Stimulated activated CD4-positive, alpha-beta T cell treated with anti-CD3 and anti-CD28 coated beads, Interleukin-1b, Interleukin-23, amount 100 ng/mL, for 4 hours (primary cell): ENCODE measurements around the gene PCNX2.

Source experiments
- DNase-seq, 2 donors: peaks; one replicate each; pipeline ENCODE4 v3.0.0-alpha.2; 2020; ENCODE audit warnings: low read depth in 2 of 2

Gene PCNX2

DNA sequence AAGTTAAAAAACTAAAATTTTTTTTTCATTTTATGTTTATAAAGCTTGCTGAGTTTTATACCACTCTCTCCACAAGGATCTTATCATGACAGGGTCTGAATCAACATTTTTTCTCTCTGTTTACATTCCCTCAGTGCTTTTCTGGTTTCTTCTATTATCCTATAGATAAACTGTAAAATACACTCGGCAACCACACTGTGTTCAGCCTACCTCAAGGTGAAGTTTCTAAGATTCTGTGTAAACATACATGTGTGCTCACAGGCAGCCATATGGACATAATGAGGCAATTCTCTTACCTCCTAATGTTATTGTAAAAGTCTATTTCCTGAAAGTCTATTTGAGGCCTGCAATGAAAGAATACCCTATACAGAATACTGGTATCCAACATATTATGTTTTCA lies 230.5 kb downstream of the PCNX2 start:
- DNase-seq: no peak

DNA sequence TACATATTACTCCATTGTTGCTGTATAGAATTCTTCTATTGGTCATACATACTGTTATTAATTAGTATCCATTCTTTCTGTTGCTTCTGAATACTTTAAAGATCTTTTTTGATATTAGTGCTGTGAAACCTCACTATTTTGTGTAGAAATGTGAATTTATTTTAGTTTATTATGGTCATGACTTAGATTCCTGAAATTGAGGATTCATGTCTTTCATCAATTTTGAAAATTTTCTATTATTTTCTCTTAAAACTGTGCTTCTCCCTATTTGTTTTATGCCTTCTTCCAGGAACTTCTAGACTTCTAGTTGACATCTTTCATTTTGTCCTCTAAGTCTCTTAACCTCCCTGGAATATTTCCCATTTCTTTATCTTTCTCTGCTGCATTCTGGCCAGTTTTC lies 232.1 kb downstream of the PCNX2 start:
- DNase-seq: no peak

DNA sequence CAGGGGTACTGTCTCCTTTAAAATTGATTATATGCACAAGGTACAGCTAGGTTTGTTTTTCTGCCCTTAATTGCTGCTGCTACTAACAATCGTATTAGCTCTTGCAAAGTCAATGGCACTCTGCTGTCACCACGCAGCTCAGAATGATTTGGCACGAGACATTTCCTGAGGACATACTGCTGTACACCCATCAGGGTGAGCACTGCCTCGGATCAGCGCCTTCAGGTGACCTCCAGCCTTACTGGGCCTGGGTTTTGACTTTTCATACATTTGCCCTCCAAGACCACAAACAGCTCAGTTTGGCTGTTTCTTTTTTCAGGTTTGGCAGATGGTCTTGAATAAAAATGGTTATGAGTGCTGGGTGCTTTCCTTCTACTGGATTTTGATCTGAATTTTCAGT lies 234.3 kb downstream of the PCNX2 start:
- DNase-seq: no peak

DNA sequence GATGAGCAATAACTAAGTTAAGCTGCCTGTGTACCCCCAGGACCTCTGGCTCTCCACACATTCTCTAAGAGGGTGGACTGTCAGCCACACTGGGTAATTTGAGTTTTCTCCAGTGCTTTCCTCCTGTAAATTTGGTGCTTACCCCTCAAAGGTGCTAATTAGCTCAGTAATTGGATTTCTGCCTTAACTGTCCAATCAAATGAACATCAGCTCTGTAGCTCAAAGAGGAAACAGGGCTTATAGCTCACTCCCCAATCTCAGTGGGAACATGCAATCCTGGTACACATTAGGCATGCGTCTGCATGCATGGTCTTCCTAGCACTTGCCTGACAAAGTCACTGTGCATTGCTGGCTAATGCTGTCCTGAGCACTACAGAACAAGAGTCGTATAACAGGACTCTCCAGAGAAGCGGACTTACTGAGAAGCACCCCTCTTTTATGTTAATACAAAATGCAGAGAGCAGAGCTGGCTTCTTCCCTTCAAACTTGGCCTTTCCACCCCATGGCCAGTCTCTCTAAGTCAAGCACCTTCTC lies 235.0 kb downstream of the PCNX2 start:
- DNase-seq: no peak

DNA sequence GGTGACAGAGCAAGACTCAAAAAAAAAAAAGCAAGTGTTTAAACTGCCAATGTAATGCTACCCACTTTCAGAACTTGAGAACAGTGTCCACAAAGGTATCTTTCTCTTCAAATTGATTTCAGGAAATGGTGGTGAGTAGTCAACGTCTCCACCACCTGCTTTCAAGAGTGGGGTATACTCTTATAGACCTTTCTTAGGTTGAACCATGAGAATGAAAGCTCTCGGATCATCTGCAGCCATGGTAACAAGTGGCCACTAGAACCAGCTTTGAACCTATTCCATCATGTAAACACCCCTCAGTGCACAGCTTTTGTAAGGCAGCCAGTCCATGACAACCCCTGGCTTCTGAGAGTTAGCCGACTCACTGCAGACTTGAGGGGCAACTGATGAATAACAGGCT lies 237.7 kb downstream of the PCNX2 start:
- no peak for DNase-seq

DNA sequence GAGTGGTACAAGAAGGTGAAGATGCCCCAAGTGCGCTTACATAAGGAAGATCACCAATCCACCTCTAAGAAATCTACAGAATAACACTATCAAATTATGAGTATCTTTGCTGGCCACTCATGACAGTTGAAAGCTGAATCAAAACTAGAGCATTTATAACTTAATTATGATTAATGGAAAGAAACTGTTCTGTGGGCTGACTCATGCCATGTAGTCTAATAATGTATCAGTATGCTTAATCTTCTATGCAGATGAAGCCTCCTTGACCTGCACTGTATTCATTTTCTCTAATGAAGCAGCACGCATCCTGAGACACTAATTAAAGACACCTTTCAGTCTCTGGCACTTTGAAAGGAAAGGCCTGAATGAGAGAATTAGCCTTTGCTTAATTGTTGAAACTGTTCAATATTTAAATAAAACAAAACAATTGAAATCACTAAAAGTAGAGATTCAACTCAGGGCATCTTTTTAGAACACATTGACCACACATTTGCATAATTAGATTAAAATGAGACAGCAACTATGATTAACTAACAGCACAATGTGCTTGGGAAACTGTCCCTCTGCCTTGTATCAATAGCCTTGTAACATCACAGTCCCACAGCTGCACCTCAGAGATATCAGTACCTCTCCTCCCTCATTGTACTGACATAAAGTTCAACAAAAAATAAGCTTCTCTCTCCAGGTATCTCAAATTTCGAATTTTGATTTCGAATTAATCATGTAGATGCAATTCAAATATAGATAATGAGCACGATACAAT lies 239.5 kb downstream of the PCNX2 start:
- no peak for DNase-seq

DNA sequence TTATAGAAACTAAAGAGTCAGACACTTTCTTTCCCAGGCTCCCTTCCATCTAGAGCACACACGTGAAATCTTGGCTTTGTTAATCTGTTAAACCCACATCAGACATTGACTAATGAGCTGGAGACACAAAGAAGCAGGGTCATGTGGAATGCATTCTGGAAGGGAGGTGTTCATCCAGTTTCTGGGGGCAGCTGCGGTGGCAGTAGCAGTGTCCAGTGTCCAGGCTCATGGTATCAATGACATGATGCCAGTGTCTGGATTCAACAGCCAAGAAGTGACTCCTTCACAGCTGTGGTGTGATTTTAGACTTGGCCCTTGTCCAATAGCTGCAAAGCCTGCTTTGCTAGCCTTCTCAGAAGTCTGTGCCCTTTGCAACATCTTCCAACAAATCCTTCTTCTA lies 249.9 kb downstream of the PCNX2 start:
- DNase-seq: no peak

DNA sequence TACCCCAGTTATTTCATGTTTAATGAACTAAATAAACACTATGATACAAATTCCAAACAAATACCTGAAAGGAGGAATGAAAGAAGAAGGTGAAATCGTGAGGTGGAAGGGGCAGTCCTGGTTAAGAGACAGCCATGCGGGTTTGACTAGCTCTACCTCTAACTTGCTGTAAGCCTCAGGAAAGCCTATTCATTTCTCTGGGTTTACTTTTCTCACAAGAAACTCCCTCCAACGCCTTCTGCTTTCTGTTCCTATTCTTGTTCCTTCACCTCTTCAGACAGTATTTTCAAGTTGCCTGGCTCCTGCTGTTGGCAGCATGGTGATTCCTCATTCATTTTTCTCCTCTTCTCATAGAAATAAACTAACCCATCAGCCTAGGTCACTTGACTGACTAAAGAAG lies 252.7 kb downstream of the PCNX2 start:
- DNase-seq: no peak

DNA sequence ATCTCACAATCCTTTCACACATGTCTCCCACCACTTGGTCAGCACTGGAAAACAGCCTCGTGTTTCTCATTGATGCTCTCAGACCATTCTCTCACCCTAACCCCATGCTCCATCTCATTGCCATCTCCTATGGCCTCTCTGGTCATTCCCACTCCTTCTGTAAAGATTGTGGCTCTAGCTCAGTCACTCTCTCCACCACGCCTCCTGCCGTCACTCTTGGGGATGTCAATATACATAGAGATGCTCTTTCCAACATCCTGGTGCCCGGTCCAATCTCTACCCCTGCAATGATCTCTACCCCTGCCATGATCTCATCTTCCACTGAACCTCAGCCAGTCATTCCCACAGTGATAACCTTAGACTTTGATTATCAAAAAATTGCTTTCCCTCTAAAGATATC lies 255.0 kb downstream of the PCNX2 start:
- DNase-seq: no peak

DNA sequence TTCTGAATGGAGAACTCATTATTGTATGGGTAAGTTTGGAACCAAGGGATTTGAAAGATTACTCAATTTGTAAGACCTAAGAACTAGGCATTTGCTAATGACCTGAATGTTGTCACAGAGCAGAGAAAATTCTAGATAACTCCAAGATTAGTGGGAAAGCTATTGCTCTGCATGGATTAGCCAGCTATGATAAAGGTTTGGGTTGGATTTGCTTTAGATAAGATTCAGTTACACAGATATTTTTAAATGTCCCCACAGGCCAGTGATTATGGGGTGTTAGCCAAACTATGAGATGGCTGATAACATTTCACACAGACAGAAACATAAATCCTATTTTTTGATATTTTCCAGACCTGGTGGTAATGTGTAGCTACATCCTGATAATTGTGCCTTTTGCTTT lies 256.9 kb downstream of the PCNX2 start:
- no peak for DNase-seq

DNA sequence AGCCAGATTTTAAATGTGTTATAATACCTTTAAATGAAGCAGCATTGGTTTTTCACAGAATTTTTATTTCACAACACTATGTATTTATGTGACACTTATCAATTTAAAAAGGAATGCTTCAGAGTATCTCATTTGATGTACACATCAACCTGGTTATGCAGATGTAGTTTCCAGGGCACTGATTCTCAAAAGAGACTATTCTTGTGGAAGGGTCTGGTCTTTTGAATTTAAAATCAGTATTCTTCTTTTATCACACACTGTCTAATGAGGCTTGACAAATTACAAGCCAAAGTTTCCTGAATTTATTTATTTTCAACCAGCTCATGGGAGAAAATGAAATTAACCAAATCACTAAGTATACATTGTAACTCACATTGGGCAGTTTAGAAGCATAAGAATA lies 257.7 kb downstream of the PCNX2 start:
- no peak for DNase-seq

DNA sequence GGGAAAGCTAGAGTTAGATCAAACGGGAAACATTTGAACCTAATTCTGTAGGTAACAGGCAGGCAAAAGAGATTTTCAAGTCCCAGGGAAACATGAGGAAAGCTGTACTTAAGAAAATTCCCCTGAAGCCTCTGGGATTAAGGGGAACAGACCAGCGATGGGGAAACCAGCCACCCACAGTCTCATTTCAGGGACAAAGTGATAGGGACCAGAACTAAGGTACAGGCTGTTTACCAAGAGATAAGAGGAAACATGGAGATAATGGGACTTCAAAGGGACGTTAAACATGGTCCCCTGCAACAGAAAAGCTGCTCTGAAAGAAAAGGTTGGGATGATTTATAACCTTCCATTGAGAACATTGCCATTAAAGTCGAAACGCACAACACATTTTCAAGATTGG lies 260.7 kb downstream of the PCNX2 start:
- no peak for DNase-seq

DNA sequence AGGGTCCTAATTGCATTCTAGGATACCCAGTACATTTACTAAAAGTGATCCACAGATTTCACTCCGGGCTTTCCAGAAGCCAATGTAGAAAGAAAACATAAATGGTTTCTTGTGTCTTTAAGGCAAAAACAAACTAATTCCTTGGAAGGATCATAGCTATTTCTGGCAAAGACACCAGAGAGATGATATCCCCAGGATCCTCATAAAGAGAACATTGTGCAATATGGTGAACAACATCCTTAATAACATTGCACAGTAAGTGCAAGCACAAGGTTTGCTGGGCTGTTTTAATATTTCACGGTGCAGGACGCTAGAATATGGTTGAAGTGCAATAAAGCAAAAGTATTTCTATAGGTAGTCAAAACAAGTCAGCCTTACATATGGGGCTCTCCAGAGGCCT lies 262.2 kb downstream of the PCNX2 start:
- DNase-seq: no peak

DNA sequence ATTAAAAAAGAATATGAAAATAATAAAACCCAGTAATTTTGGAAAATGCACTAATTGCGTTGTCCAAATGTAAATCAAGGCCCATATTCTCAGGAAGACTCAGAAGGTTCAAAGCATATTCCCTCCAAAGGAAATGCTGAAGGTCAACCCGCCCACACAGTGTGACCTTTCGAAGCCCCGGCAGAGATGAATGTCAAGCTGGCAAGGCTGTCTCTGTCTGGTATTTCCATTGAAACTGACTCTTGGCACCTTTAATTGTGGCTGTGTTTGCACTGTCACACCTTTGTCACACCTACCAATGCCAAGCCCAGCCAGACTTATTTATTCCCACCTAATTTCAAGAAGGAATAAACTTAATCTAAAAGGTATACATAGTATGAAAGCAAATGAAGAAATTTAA lies 262.6 kb downstream of the PCNX2 start:
- DNase-seq: no peak

DNA sequence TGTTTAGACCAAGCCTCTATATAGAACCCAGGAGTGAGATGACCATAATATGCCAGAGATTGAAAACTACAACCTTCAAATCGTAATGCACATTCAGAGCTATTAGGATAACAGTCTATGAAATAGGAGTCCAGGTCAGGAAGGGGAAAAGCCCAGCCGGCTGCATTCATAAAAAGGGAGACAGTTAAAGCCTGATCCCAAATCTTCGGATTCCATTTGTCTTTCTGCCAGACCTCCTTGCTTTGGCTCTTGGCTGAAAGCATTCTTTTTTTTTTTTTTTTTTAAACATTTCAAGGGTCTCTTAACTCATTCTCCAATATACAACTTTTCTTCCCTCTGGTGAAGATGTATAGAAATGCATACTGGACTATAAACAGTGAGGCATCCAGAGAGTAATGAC lies 264.0 kb downstream of the PCNX2 start:
- no peak for DNase-seq

DNA sequence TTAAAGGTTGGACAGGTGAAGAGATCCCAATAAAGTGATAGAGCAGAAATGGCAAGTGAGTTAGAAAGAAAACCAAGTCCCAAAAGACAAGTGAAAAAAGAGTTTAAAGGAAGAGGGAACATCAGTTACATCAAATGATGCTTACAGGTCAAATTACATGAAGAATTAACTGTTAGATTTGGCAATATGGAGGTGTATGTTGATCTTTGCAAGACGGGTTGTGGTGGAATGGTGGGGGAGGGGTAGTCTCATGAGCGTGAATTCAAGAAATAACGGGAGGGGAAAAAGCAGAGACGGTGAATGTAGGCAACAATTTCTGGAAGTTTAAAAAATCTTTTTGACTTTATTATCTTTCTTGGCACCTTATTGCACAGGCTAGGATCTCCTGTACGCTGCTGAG lies 268.5 kb downstream of the PCNX2 start:
- DNase-seq: no peak

DNA sequence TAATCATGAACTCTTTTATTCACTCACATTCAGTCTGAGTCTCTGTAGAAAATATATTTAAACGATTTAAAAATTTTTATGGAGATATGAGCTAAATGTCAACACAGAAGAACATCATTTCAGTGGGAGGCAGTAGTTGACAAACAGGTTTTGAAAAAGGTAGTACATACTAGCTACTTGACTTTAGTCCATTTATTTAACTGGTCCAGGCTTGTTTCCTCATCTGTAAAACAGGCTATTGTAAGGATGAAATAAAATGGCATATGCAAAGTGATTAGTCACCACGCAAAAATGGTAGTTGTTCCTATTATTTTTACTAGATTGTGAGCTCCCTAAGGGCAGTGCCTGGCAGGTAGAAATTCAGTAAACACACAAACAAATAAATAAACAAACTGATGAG lies 270.0 kb downstream of the PCNX2 start:
- no peak for DNase-seq

DNA sequence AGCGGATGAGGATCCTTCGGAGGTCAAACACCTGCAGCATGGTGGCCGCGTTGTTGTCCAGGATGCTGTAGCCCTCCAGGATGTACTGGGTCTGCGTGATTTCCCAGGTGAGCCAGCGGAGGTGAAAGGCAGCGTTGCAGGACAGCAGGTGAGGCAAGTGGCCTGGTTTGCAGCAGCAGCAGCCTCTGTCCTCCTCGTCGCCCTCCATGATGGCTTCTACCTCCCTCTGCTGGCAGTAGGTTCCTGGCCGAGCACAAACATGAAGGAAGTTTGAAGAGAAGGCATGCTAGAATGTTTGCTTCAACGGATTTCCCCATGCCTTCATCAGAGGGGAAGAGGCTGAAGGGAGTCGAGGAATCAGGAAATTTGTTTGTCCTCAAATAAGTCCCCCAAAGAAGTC lies 270.4 kb downstream of the PCNX2 start:
- DNase-seq: no peak

DNA sequence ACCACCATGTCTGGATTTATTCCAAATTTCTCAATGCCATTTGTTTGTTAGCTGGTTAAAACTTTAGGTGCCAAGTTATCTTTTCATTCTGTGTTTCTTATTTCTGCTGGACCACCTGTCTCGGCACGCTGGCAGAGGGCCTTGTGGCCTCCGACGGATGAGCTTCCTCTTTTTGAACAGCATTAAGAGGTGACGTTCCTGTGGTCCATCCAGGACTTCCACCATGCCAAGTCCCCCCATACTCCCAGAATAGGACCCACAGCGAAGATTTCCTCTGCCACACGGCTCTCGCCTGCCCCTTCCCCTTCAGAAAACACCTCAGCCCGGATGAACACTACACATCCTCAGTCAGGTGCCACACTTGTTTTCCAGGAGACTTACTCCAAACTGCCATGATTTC lies 271.3 kb downstream of the PCNX2 start:
- DNase-seq: no peak

DNA sequence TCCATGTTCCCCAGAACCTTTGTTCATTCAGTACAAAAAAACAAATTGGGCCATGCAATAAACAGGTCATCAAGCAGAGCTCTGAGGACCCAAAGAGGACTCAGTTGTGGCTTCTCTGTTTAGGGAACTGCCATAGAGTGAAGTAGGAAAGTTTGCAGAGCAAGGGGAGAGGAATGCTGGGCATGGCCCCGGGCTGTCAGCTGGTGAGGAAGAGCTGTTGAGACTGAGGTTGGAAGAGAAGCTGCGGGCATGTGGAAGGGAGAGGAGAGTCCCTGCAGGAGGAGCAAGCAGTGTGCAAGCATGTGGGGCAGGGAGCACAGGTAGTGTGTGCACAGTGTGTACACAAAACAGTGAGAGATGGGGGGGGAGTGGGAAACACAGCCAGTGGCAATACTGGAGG lies 273.3 kb downstream of the PCNX2 start:
- no peak for DNase-seq

DNA sequence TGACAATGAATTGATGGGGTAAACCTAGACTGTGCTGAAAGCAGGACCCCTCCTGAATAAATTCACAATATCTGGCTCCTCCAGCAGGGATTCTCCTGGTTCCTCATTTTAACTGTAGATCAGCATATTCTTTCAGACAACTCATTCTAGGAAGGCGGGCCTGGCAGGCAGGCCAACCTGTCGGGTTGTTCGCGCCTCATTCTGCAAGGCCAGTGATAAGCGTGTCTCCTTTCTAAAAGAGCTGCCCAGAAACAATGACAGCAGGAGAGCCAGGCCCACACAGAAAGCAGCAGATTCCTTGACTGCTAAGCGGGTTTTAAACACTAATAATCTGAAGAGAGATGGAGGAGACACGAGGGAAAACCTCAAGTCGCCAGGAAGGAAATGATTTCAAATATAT lies 275.1 kb downstream of the PCNX2 start:
- DNase-seq: no peak

DNA sequence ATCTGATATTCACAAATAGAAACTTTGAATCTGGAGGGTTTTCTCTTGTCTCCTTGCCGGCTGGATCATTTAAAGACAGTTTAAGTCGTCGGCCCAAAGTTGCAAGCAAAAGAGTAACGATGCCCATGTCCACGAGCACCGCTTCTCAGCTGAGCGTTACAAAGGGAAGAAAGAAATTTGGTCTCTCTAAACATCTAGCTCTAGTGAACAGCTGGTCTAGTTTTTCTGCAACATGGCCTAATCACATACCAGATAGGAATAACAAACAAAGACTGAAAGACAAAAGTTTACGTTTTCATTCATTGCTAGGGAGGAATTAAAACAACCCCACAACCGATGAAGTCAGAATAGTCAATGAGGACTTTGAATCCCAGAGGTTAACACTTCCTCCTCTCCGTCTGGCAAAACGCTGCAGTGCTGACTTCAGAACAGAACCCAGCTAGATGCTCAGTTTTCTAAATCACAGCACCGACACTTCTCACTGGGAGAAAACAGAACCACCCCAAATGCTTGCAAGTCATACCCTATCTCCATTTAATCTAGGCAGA lies 275.7 kb downstream of the PCNX2 start:
- DNase-seq: no peak

DNA sequence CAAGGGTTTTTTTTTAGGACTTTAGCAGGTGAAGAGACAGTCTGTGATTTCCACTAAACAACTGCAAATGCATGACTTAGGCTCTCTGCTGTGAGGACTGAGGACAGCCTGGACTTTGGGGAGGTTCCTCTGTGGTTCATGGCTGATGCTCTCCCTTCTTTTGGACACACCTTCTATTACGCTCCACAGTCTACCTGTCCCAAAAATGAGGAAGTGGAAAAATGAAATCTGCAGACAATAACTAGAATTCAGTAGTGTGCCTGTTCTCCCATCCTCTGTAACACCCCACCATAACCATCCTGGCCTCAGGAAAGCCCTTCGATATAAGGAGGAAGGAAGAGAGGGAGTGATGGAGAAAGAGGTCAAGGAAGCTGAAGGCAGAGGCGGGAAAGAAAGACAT lies 276.4 kb downstream of the PCNX2 start:
- DNase-seq: no peak

DNA sequence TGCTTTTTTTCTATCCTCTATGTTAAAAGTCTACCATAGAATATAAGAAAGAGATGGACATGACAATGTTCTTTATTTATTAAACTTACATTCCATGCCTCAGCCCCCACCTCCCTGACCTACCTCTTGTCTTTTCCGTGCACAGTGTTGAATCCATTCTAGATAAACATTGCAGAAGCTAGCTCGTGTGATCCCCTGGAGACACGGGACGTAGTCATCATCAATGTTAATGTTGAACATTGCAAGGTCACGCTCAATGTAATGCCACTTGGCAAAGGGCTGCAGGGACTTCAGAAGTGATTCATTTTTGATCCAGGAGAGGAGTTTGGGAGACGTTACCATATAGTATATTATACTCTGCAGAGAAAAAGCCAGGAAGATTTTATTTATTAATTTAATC lies 278.7 kb downstream of the PCNX2 start:
- DNase-seq: no peak
